Activated gamma-delta T cell treated with anti-CD3 and anti-CD28 coated beads, Interleukin-2, amount 50 U/mL, for 16 hours (primary cell): Measurements from ENCODE around the gene SKI.

Source experiments
- DNase-seq: peaks from one replicate; pipeline ENCODE4 v3.0.0-alpha.2; 2020; ENCODE audit warnings: low read depth

SKI gene

GRCh38 chr1:2228157-2228594 is at the start of gene SKI:
SKI (plus strand) TSS chr1:2228319; CDS start chr1:2228767, 448 bp downstream.
- DNase-seq: no peak

- no peak for DNase-seq
Observed at GRCh38 chr1:2178875-2179274, 49.2 kb upstream of the SKI start.

GRCh38 chr1:2179283-2180013 is 48.7 kb upstream of the SKI start:
- DNase-seq: no peak

- DNase-seq: no peak
Observed at GRCh38 chr1:2180297-2181245, 47.5 kb upstream of the SKI start.

DNA sequence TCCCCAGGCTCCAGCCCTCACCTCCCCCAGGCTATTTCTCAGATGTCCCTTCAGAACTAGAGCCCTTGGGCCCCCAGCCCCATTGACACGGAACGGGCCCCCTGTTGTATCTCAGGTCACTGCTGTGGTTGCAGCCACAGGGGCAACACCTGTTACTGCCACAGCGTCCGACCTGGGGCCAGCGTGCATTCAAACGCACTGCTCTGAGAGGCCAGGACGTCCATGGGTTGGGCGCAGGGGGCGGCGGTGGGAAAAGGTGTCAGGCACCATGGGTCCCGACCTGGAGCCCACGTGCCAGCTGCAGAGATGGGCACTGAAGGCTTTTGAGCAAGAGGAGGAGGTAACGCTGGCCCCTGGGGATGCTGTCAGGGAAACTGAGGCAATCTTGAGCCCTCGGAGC is 46.8 kb upstream of the SKI start:
- no peak for DNase-seq

GRCh38 chr1:2181752-2182151 is 46.4 kb upstream of the SKI start:
- DNase-seq: no peak

DNA sequence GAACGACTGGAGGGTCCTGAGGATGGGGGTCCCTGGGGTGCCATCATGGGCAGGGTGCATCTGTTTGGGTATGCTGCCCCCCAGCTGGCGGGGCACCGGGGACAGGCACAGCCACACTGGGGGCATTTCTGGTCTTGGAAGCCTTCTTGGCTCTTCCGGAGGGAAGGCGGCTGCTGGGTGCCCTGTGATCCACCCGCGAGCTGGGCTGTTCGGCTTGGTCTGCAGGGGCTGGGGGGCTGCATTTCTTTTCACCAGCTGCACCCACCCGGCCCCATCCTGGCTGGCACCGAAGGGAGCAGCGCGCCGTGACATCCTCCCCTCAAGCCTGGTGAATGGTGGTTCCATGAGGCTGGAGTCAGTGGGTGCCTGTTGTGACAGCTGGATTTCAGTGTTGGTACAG is 45.7 kb upstream of the SKI start:
- DNase-seq: no peak

DNA sequence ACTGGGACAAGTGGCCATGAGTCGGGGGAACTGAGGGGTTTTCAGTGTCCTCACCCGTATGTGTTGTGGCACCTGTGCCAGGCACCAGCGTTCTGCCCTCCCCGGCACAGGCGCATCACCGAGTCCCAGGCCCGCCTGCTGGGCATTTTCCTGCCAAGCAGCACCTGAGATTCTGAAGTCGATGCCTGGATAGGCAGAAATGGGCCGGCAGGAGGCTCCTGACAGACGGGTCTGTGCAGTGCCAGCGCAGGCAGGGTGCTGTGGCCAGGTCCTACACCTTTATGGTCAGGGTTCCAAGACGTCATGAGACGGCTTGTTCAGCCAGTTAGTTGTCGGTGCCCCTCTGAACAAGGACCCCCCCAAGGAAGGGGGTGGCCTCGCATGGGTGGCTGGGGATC is 44.2 kb upstream of the SKI start:
- DNase-seq: no peak

DNA sequence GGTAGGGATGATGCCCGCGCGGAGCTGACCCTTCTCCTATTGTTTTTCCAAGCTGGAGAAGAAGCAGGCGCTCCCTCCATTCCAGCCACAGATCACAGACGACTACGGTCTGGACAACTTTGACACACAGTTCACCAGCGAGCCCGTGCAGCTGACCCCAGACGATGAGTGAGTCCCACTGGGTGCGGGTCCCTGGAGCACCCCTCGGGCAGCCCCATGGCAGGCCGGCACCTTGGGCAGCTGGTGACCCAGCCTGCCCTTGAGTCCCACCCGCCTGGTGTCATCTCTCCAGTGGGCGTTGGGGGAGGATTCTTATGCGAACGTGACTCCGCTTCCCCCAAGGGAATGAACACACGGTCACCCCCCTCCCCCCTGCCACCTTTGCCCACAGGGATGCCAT is 43.6 kb upstream of the SKI start:
- DNase-seq: no peak

DNA sequence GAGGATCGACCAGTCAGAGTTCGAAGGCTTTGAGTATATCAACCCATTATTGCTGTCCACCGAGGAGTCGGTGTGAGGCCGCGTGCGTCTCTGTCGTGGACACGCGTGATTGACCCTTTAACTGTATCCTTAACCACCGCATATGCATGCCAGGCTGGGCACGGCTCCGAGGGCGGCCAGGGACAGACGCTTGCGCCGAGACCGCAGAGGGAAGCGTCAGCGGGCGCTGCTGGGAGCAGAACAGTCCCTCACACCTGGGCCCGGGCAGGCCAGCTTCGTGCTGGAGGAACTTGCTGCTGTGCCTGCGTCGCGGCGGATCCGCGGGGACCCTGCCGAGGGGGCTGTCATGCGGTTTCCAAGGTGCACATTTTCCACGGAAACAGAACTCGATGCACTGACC is 43.2 kb upstream of the SKI start:
- DNase-seq: no peak

DNA sequence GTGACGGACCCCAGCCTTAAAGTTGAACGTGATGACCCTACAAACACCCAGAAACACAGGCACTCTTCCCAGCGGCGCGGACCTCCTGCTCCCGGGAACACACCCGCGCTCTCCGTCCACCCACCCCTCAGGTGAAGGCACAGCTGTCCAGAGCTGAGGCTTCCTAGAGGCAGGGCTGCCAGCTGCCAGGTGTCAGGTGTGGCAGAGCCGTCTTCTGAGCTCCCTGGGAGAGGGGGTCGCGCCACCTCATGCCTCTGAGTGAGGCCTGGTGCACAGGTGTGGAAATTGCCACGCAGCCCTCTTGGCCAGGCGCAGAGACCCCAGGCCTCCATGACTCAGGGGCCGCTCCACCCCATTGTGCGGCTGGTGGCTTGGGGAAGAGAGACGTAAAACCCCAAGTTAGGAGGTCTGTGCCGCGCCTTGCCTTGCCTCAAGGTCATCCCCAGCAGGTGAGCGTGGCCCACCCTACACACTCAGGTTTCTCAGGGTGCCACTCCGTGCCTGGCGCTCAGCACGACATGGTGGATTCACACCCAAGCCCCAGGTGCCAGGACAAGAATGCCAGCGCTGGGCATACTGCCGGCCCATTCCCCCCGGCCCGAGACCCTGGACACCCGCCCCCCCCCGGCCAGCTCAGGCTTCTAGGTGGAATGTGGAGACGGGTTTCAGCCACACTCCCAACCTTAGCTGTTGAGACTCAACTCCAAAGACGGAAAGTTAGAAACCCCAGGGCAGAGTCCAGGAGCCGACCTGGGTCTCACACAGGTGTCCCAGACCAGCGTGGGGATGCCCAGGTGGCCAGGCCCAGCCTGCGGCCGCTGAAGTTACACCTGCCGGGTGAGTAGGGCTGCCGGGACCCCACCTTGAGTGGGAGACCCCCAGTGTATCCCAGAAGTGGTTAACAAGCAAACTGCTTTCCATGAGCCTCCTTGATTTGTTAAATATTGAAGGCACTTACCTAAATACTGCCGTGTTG is 42.0 kb upstream of the SKI start:
- DNase-seq: no peak

GRCh38 chr1:2186901-2187300 is 41.2 kb upstream of the SKI start:
- no peak for DNase-seq

- DNase-seq: no peak
Observed at GRCh38 chr1:2187619-2188018, 40.5 kb upstream of the SKI start.

- no peak for DNase-seq
Observed at GRCh38 chr1:2188336-2188735, 39.8 kb upstream of the SKI start.

DNA sequence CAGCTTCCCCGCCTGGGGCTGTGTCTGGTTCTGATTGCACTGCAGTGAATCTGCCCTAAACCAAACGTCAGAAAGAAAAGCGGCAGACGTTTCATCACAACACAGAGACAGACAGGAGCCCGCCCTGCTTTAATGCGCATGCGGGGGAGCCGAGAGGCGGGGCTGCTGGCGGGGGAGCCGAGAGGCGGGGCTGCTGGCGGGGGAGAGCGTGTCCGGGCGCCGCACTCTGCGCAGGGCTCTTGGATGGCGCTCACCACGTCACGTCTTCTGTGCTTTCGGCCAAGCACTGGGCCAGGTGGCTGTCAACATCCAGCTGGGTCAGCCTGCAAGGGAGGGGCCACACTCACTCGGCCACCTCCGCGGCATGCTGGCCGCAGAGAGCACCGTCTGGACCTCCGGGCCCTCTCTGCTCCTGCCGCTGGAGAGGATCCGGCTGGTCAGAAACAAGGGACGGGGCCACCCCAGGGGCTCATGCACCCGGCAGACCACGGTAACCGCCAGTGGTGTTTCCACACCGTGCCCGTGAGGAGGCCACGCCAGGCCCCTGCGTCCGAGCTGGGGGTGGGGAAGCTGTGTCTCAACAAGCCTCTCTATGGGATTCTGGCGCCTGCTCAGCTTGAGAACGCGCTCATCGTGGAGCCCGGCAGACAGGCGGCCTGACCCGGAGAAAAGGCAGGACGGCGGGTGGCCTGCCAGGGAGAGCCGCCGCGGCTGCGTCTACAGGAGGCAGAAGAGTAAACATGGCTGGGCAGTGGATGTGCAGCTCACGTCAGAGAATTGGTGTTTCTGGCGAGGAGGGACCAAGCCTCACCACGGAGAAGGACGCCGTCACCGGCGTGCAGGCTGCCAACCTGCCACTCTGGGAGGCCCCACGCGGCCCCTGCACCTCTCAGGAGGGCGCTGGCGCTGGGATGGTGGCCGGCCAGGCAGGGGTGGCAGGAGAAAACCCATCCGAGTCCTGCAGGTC is 38.4 kb upstream of the SKI start:
- DNase-seq: peak; percentile 85

- DNase-seq: no peak
Observed at GRCh38 chr1:2190491-2190976, 37.6 kb upstream of the SKI start.

DNA sequence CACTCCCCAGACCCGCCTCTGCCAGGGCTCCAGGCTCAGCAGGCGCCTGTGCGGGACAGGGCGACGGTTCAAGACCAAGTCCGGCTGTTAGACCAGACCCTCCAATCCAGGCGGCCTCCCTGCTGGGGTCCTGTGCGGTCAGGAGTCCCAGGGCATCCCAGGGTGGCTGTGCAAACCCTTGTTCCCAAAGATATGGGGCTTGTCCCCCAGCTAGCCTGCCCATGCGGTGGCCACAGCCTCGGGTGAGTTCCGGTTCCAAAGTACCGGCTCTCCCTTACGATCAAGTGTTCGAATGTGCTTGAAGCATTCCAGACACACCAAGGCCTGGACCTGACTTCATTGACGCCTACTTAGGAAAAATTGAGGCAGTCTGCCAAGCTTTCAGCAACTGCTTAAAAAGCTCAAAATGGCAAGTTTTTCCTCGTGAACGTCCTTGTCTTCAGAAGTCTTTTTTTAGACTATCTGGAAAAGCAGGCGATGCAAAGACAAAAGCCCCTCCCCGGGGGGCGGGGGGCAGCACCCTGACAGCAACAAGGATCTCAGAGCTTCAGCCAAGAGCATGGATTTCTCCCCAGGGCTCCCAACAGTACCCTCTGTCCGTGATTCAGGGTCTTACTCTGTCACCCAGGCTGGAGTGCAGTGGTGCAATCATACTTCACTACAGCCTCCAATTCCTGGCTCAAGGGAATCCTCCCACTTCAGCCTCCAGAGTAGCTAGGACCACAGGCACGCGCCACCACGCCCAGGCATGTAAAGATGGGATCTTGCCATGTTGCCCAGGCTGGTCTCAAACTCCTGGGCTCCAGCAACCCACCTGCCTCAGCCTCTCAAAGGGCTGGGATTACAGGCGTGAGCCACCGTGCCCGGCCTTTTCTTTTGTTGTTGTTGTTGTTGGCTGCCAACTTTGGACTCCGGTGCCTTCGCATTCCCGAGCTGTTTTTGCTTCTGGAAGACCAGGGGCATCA is 35.8 kb upstream of the SKI start:
- DNase-seq: no peak

DNA sequence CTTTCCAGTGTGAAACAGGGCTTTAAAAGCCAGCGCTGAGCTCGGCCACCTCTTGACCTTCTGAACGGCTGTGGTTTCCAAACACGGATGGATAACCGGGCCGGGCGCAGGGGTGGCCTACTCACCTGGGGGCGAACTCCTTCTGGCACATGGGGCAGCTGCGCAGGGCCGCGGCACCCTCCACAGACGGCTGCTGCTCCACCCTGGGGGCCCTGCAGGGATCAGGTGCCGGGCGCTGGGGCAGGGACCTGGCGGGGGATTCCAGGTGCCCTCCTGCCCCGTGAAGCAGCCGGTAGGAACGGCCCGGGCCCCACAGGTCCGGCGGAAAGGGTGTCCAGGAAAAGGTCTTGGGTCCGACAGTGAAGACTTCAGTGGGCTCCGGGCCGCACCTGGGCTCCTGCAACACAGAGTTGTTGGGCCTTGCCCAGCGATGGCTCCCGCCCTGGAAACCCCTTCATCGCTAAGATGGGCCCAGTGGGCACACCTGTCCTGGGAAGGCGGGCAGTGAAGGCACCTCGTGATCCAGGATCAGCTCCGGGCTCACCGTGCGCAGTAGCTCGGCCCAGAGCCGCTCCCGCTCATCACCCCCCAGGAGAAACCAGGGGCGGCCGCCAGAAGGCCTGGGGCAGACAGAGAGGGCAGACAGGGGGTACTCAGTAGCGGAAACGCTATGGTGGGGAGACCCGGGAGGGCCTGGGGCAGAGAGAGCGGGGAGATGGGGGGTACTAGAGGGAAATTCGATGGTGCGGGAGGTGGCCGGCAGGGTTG is 34.4 kb upstream of the SKI start:
- DNase-seq: no peak
